HL-60 (cell line): ENCODE results near the gene TAX1BP1.

ENCODE experiments used
- DNase-seq, 2 experiments: peaks; one replicate each; pipeline ENCODE4 v3.0.0-alpha.2; 2010 to 2020; ENCODE audit warnings: low read depth in 1 of 2, low spot score in 1 of 2
- H3K27ac ChIP-seq: fragments of 250-450 bp; sonication (Bioruptor Pico); replicated peaks from 2 replicates; pipeline ENCODE4 v1.5.1; 2020; ENCODE audit warnings: mild to moderate bottlenecking, moderate library complexity
- H3K27me3 ChIP-seq: fragments of 250-450 bp; sonication (Bioruptor Pico); 2 replicates; pipeline ENCODE4 v1.5.1; 2021; ENCODE audit warnings: mild to moderate bottlenecking, moderate library complexity; ENCODE audit not compliant: insufficient read depth, poor library complexity, severe bottlenecking
- H3K4me3 ChIP-seq: replicated peaks from 2 replicates; pipeline ENCODE4 v1.5.1; 2011; ENCODE audit warnings: mild to moderate bottlenecking, control low read depth, low read length; ENCODE audit not compliant: insufficient read depth
- GABPA ChIP-seq: IDR thresholded peaks from 2 replicates; pipeline ENCODE4 v1.6.1; 2012; ENCODE audit warnings: low read depth
- POLR2AphosphoS5 ChIP-seq: IDR thresholded peaks from 2 replicates; pipeline ENCODE4 v1.6.1; 2012; ENCODE audit warnings: low read depth
- REST ChIP-seq: IDR thresholded peaks from 2 replicates; pipeline ENCODE4 v1.6.1; 2012; ENCODE audit warnings: low read depth; ENCODE audit not compliant: insufficient replicate concordance
- SPI1 ChIP-seq: IDR thresholded peaks from 2 replicates; pipeline ENCODE4 v1.6.1; 2012; ENCODE audit warnings: low read depth, mild to moderate bottlenecking, borderline replicate concordance
- TF ChIP-seq, protein P1 (sequence below): IDR thresholded peaks from one replicate; pipeline ENCODE4 v1.5.1; 2011; ENCODE audit warnings: low read length, control low read depth, inconsistent platforms; ENCODE audit not compliant: insufficient read depth

Gene TAX1BP1

GRCh38 chr7:27872356-27873275 is 132.7 kb downstream of the TAX1BP1 start:
- TF ChIP-seq POLR2AphosphoS5 = no peak
- DNase-seq = no peak
- H3K27ac ChIP-seq = no peak overlapping the region
- no peak overlapping the region for H3K4me3 ChIP-seq
- H3K27me3 ChIP-seq = no peaks in the 10 kb centered on the region

DNA sequence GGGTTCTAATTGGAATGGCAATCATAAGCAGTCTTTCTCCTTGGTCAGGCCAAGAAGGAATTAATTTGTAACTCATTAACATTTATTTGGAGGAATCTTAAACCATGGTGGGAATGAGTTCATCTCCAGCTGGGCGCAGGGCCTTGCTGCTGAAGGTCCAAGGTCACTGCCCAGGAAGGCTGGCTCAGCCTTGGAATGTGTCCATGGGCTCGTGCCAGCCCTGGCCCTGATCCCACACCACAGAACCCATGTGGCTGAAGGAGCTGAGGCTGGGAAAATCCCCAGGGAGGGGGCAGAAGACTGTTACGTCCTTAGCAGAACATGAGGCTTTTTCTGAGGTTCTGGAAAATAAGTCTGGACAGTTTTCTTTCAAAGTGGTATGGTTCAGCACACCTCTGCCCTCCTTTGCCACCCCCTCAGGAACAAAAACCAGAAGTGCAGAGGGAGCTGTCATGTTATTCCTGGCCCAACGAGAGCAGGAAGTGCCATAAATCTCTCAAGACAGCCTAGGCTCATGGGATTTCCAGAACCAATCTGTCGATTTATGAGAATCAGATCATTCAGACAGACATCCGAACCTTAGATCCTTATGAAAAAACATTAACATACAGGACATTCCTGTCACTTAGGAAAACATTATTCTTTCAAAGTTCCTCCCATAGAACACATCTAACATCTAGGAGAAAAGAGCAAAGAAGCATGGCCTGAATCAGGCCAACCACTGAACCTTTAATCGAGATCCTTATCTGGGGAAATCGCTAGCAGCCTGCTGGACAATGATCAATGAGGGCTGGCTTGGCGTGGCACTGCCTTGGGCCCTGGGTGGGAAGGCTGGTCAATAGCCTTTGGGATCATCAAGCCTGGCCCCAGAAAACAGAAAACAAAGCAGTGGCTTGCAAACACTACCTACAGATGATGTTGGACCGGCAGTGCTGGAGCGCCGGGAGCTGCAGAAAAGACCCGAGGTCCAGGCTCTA is 134.3 kb downstream of the TAX1BP1 start:
- DNase-seq = no peak
- no peak overlapping the region for H3K27ac ChIP-seq
- no peaks in the 10 kb centered on the region for H3K27me3 ChIP-seq
- TF ChIP-seq POLR2AphosphoS5 (no peak), SPI1 (no peak), REST (no peak)
- TF ChIP-seq, protein P1, sequence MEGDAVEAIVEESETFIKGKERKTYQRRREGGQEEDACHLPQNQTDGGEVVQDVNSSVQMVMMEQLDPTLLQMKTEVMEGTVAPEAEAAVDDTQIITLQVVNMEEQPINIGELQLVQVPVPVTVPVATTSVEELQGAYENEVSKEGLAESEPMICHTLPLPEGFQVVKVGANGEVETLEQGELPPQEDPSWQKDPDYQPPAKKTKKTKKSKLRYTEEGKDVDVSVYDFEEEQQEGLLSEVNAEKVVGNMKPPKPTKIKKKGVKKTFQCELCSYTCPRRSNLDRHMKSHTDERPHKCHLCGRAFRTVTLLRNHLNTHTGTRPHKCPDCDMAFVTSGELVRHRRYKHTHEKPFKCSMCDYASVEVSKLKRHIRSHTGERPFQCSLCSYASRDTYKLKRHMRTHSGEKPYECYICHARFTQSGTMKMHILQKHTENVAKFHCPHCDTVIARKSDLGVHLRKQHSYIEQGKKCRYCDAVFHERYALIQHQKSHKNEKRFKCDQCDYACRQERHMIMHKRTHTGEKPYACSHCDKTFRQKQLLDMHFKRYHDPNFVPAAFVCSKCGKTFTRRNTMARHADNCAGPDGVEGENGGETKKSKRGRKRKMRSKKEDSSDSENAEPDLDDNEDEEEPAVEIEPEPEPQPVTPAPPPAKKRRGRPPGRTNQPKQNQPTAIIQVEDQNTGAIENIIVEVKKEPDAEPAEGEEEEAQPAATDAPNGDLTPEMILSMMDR = no peak
- no peak overlapping the region for H3K4me3 ChIP-seq

GRCh38 chr7:27875061-27875460 is 135.1 kb downstream of the TAX1BP1 start:
- H3K27me3 ChIP-seq = no peaks in the 10 kb centered on the region
- H3K4me3 ChIP-seq = no peak overlapping the region
- no peak for DNase-seq
- no peak for TF ChIP-seq GABPA
- TF ChIP-seq POLR2AphosphoS5 = no peak
- no peak for TF ChIP-seq SPI1
- TF ChIP-seq, protein P1 = no peak
- TF ChIP-seq REST = no peak
- no peak overlapping the region for H3K27ac ChIP-seq

DNA sequence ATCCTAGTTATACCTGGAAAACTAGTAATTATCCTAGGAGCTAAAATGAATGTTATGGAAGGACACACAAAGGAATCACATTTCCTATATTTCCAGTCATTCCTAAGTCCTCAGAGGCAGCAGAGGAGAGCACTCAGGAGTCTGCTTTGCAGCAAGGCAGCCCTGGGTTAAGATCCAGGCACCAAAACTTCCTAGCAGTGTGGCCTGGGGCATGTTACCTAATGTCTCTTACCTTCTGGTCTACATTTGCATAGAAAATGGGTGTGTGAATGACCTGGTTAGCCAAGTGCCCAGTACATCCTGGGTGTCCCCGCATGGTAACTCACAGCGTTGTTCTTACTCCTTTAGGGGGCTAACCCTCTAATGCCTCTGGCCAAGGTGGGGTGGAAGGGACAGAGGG is 135.9 kb downstream of the TAX1BP1 start:
- H3K4me3 ChIP-seq = no peak overlapping the region
- no peak for TF ChIP-seq SPI1
- TF ChIP-seq GABPA = no peak
- TF ChIP-seq, protein P1 = no peak
- no peak for TF ChIP-seq POLR2AphosphoS5
- no peak for TF ChIP-seq REST
- no peaks in the 10 kb centered on the region for H3K27me3 ChIP-seq
- no peak overlapping the region for H3K27ac ChIP-seq
- no peak for DNase-seq
